ENCODE data around the gene SPDYE6.
"Not testable (repeated sequence)": the region's sequence is repeated elsewhere in the genome, so short reads cannot be mapped to it uniquely, and the experiment has no call there.

Gene SPDYE6

GRCh38 chr7:102363549-102364393 lies 7.5 kb upstream of the SPDYE6 start:
- peak; percentile 94 for DNase-seq

- not testable (repeated sequence) for DNase-seq
Measured at GRCh38 chr7:102346983-102347382, 9.3 kb downstream of the SPDYE6 start.

GRCh38 chr7:102340599-102341368 lies 15.5 kb downstream of the SPDYE6 start:
- not testable (repeated sequence) for DNase-seq

- not testable (repeated sequence) for DNase-seq
Measured at GRCh38 chr7:102337420-102337819, 18.8 kb downstream of the SPDYE6 start.

GRCh38 chr7:102337002-102337401 lies 19.2 kb downstream of the SPDYE6 start:
- not testable (repeated sequence) for DNase-seq

GRCh38 chr7:102335574-102335973 lies 20.7 kb downstream of the SPDYE6 start:
- not testable (repeated sequence) for DNase-seq

- not testable (repeated sequence) for DNase-seq
Measured at GRCh38 chr7:102330666-102331460, 25.4 kb downstream of the SPDYE6 start.

GRCh38 chr7:102329366-102329765 lies 26.9 kb downstream of the SPDYE6 start:
- not testable (repeated sequence) for DNase-seq

- not testable (repeated sequence) for DNase-seq
Measured at GRCh38 chr7:102328863-102329262, 27.4 kb downstream of the SPDYE6 start.

GRCh38 chr7:102327183-102327582 lies 29.1 kb downstream of the SPDYE6 start:
- DNase-seq, result not testable (repeated sequence)

- no peak for DNase-seq
Measured at GRCh38 chr7:102326157-102326889, 29.9 kb downstream of the SPDYE6 start.

- not testable (repeated sequence) for DNase-seq
Measured at GRCh38 chr7:102325106-102325505, 31.1 kb downstream of the SPDYE6 start.

GRCh38 chr7:102323914-102324195 lies 32.4 kb downstream of the SPDYE6 start:
- no peak for DNase-seq

- no peak for DNase-seq
Measured at GRCh38 chr7:102322202-102322715, 34.0 kb downstream of the SPDYE6 start.

GRCh38 chr7:102321351-102322201 lies 34.7 kb downstream of the SPDYE6 start:
- no peak for DNase-seq

GRCh38 chr7:102320601-102321350 lies 35.5 kb downstream of the SPDYE6 start:
- no peak for DNase-seq

GRCh38 chr7:102320181-102320580 lies 36.1 kb downstream of the SPDYE6 start:
- no peak for DNase-seq

GRCh38 chr7:102319671-102320070 lies 36.6 kb downstream of the SPDYE6 start:
- DNase-seq, result no peak

GRCh38 chr7:102318482-102318971 lies 37.7 kb downstream of the SPDYE6 start:
- DNase-seq, result no peak
